ENCODE results near the gene ABL1.

The ABL1 gene

DNA sequence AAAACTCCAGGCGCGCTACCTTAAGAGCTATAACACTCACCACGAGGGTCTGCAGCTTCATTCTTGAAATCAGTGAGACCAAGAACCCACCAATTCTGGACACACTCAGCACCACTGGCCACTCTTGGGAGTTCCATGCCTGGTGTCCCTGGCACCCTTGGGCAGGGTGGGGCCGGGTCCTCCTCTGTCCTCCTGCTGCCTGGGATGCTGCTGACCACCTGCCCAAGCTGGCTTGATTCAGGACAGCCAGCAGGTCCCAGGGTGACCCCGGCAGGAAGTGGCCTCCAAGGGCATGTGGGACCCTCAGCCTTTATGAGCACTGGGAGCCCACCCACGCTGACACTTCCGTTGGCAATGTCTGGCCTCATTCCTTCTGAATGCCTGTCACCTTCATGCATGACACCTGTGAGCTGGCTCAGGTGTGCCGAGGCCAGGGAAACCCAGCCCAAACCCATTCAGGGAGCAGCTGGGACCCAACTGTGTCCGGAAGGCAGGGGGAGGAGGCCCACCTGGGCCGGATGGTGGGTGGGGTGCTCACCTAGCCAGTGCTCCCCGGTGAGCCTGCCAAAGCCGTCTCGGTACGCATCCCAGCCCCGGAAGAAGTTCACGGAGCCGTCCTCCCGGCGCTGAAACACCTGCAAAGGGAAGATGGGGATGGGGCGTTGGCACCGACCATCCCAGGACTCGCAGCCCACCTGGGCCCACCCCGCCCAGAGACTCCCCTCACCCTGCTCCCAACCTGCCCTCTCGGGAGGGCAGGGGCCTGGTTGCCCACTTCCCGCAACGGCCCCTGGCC is 76.4 kb downstream of the ABL1 start:
- no peak for DNase-seq (ENCODE audit: extremely low read depth, insufficient read length)
- TF ChIP-seq, protein P1, sequence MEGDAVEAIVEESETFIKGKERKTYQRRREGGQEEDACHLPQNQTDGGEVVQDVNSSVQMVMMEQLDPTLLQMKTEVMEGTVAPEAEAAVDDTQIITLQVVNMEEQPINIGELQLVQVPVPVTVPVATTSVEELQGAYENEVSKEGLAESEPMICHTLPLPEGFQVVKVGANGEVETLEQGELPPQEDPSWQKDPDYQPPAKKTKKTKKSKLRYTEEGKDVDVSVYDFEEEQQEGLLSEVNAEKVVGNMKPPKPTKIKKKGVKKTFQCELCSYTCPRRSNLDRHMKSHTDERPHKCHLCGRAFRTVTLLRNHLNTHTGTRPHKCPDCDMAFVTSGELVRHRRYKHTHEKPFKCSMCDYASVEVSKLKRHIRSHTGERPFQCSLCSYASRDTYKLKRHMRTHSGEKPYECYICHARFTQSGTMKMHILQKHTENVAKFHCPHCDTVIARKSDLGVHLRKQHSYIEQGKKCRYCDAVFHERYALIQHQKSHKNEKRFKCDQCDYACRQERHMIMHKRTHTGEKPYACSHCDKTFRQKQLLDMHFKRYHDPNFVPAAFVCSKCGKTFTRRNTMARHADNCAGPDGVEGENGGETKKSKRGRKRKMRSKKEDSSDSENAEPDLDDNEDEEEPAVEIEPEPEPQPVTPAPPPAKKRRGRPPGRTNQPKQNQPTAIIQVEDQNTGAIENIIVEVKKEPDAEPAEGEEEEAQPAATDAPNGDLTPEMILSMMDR (IDR thresholded peaks at IDR 0.05; ENCODE audit: insufficient read depth, low read length, poor library complexity, severe bottlenecking) = no peak
- Histone ChIP-seq H3K4me3 (replicated peaks; ENCODE audit: low read depth, low read length) (no peak overlapping the region), H3K36me3 (ENCODE audit: control insufficient read depth, insufficient read depth, low read length) (no peaks in the 10 kb centered on the region), H3K27me3 (replicated peaks; ENCODE audit: control insufficient read depth, insufficient read depth, low read length) (peaks cover 2% of the 10 kb centered on the region; the same call in 1 of the 2 replicates)

DNA sequence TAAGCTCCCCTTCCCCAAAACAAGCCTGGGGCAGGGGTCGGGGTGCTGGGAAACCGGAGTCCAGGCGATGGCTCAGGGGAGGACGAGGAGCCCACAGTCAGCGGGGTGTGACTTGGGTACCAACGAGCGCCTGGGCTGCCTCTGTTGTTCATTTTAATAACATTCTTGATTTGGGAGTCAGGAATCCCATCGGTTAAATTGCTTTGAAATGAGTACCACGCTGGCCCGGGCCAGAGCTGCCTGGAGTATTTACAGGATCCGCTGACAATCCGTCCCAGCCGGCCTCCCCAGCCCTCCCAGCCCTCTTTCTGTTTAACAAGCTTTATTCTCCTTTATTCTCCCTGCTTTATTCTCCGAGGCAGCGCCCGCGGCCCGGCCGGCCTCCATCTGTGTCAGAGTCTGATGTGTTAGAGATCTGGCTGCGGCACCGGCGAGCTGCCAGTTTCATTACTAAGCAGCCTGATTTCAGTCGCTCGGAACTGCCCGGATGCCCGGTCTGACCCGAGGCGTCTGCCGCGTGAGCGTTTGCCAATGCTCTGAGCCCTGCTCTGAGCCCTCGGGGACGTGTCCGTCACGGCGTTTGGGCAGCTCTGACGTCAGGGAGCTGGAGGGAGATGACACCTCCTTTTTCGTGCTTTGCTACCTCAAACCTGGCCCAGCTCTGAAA is 78.0 kb downstream of the ABL1 start:
- DNase-seq (ENCODE audit: extremely low read depth, insufficient read length) = no peak
- Histone ChIP-seq H3K27me3 (replicated peaks; ENCODE audit: control insufficient read depth, insufficient read depth, low read length) (peaks cover 2% of the 10 kb centered on the region; the same call in 1 of the 2 replicates), H3K4me3 (replicated peaks; ENCODE audit: low read depth, low read length) (no peak overlapping the region)

DNA sequence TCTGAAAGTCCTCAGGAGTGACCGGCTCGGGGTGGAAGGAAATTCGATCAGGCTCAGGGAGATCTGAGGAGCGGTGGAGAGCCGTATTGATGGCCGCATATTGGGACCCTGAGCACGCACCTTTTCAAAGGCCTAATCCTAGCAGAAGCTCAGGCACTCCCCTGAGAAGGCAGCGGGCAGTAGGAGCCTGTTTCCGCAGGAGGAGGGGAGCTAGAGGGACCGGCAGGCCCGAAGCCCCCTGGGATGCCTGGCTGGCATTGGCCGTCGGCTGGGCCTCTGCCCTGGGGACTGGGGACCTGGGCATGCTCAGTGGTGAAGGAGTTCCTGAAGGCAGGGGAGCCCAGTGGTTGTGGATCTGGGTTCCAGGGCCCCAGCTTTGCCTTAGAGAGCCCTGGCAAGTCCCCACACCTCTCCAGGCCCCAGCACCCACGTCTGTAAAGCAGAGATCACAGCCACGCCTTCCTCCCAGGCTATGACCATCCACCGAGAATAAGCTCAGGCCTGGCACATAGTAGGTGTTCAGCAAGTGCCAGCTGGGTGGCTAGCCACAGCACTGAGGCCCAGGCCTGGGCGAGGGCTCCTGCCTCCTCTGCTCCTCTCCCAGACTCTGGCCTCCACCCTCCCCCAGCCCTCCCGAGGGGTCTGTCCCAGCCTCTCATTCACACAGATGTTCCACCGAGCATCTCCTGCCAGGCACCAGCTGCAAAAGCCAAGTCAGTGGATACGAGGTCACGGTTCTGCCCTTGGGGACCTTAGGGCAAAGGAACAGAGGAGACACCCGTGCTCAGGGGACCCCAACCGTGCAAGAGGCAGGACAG is 78.8 kb downstream of the ABL1 start:
- no peak for DNase-seq (ENCODE audit: extremely low read depth, insufficient read length)
- TF ChIP-seq, protein P1 (IDR thresholded peaks at IDR 0.05; ENCODE audit: insufficient read depth, low read length, poor library complexity, severe bottlenecking) = no peak
- H3K36me3 ChIP-seq (ENCODE audit: control insufficient read depth, insufficient read depth, low read length) = no peaks in the 10 kb centered on the region
- H3K27me3 ChIP-seq (replicated peaks; ENCODE audit: control insufficient read depth, insufficient read depth, low read length) = peaks cover 2% of the 10 kb centered on the region; the same call in 1 of the 2 replicates
- no peak overlapping the region for H3K4me3 ChIP-seq (replicated peaks; ENCODE audit: low read depth, low read length)

More for the DNA sequence above, 78.0 kb downstream of the ABL1 start:
- TF ChIP-seq, protein P1 (IDR thresholded peaks at IDR 0.05; ENCODE audit: insufficient read depth, low read length, poor library complexity, severe bottlenecking) = no peak
- no peaks in the 10 kb centered on the region for H3K36me3 ChIP-seq (ENCODE audit: control insufficient read depth, insufficient read depth, low read length)

- DNase-seq (ENCODE audit: extremely low read depth, insufficient read length) = no peak
- Histone ChIP-seq H3K36me3 (ENCODE audit: control insufficient read depth, insufficient read depth, low read length) (no peaks in the 10 kb centered on the region), H3K4me3 (replicated peaks; ENCODE audit: low read depth, low read length) (no peak overlapping the region), H3K27me3 (replicated peaks; ENCODE audit: control insufficient read depth, insufficient read depth, low read length) (peaks cover 2% of the 10 kb centered on the region; the same call in 1 of the 2 replicates)
- TF ChIP-seq, protein P1 (IDR thresholded peaks at IDR 0.05; ENCODE audit: insufficient read depth, low read length, poor library complexity, severe bottlenecking) = no peak
Measured at GRCh38 chr9:130914417-130915095, 79.5 kb downstream of the ABL1 start.

GRCh38 chr9:130915096-130915447 is 80.0 kb downstream of the ABL1 start:
- Histone ChIP-seq H3K36me3 (ENCODE audit: control insufficient read depth, insufficient read depth, low read length) (no peaks in the 10 kb centered on the region), H3K27me3 (replicated peaks; ENCODE audit: control insufficient read depth, insufficient read depth, low read length) (peaks cover 2% of the 10 kb centered on the region; the same call in 1 of the 2 replicates), H3K4me3 (replicated peaks; ENCODE audit: low read depth, low read length) (no peak overlapping the region)
- TF ChIP-seq, protein P1 (IDR thresholded peaks at IDR 0.05; ENCODE audit: insufficient read depth, low read length, poor library complexity, severe bottlenecking) = no peak
- no peak for DNase-seq (ENCODE audit: extremely low read depth, insufficient read length)

All from GM06990 (cell line).